IPS DF 6.9 (cell line): ENCODE measurements around the gene NSD1.

Experiments
- DNase-seq: peaks from one replicate; pipeline ENCODE4 v3.0.0-alpha.2; 2013; ENCODE audit warnings: low read depth, low spot score
- H3K27ac ChIP-seq: one replicate; pipeline ENCODE4 v1.5.1; 2013; ENCODE audit warnings: low read length, control low read depth
- H3K27me3 ChIP-seq: 2 replicates; pipeline ENCODE4 v1.6.1; 2013; ENCODE audit warnings: mild to moderate bottlenecking, low read length; ENCODE audit not compliant: control insufficient read depth, insufficient read depth
- H3K36me3 ChIP-seq: 2 replicates; pipeline ENCODE4 v1.6.1; 2013; ENCODE audit warnings: low read length; ENCODE audit not compliant: control insufficient read depth, insufficient read depth
- H3K4me1 ChIP-seq: 2 replicates; pipeline ENCODE4 v1.6.1; 2013; ENCODE audit warnings: low read length; ENCODE audit not compliant: control insufficient read depth, insufficient read depth
- H3K4me3 ChIP-seq: 2 replicates; pipeline ENCODE4 v1.5.1; 2013; ENCODE audit warnings: mild to moderate bottlenecking, low read length
- H3K9me3 ChIP-seq: 2 replicates; pipeline ENCODE4 v1.6.1; 2013; ENCODE audit warnings: low read length, inconsistent platforms; ENCODE audit not compliant: control insufficient read depth, insufficient read depth
- WGBS: extraction: QIAGEN DNeasy Blood & Tissue Kit; methylation state at CpG from one replicate; pipeline ENCODE4 v1.1.7; 2013; ENCODE audit warnings: mixed read lengths, missing lambda C conversion rate; ENCODE audit not compliant: insufficient read length, insufficient coverage; 5-methylcytosine and 5-hydroxymethylcytosine counted together

NSD1 gene, protein sequence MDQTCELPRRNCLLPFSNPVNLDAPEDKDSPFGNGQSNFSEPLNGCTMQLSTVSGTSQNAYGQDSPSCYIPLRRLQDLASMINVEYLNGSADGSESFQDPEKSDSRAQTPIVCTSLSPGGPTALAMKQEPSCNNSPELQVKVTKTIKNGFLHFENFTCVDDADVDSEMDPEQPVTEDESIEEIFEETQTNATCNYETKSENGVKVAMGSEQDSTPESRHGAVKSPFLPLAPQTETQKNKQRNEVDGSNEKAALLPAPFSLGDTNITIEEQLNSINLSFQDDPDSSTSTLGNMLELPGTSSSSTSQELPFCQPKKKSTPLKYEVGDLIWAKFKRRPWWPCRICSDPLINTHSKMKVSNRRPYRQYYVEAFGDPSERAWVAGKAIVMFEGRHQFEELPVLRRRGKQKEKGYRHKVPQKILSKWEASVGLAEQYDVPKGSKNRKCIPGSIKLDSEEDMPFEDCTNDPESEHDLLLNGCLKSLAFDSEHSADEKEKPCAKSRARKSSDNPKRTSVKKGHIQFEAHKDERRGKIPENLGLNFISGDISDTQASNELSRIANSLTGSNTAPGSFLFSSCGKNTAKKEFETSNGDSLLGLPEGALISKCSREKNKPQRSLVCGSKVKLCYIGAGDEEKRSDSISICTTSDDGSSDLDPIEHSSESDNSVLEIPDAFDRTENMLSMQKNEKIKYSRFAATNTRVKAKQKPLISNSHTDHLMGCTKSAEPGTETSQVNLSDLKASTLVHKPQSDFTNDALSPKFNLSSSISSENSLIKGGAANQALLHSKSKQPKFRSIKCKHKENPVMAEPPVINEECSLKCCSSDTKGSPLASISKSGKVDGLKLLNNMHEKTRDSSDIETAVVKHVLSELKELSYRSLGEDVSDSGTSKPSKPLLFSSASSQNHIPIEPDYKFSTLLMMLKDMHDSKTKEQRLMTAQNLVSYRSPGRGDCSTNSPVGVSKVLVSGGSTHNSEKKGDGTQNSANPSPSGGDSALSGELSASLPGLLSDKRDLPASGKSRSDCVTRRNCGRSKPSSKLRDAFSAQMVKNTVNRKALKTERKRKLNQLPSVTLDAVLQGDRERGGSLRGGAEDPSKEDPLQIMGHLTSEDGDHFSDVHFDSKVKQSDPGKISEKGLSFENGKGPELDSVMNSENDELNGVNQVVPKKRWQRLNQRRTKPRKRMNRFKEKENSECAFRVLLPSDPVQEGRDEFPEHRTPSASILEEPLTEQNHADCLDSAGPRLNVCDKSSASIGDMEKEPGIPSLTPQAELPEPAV (N-terminal part only)

GRCh38 chr5:177133096-177133852 lies at the start of gene NSD1:
TSS of gene NSD1 (plus strand) at chr5:177133773. CDS start at chr5:177135104, 1,331 bp downstream.
- WGBS = no CpG with 5 or more reads among the region's 93 CpGs
- Histone ChIP-seq H3K27me3 (no peaks in the 10 kb centered on the region), H3K36me3 (peaks cover 4% of the 10 kb centered on the region; the same call in 1 of the 2 replicates), H3K27ac (no peak within 1 kb of the TSS), H3K4me1 (peaks cover 3% of the 10 kb centered on the region), H3K4me3 (peak within 1 kb of the TSS; percentile 89), H3K9me3 (no peaks in the 10 kb centered on the region)
- DNase-seq = peak; percentile 91

GRCh38 chr5:177084175-177084574 lies 49.4 kb upstream of the NSD1 start:
- Histone ChIP-seq H3K4me1 (no peaks in the 10 kb centered on the region; the same call in none of the 2 replicates), H3K4me3 (no peak overlapping the region), H3K36me3 (no peaks in the 10 kb centered on the region), H3K27me3 (no peaks in the 10 kb centered on the region), H3K9me3 (no peaks in the 10 kb centered on the region), H3K27ac (no peak overlapping the region)
- WGBS = no CpG with 5 or more reads among the region's 4 CpGs
- no peak for DNase-seq

- Histone ChIP-seq H3K9me3 (no peaks in the 10 kb centered on the region), H3K4me3 (no peak overlapping the region), H3K27me3 (no peaks in the 10 kb centered on the region), H3K36me3 (peaks cover 11% of the 10 kb centered on the region), H3K4me1 (no peaks in the 10 kb centered on the region; the same call in none of the 2 replicates), H3K27ac (no peak overlapping the region)
- no CpG with 5 or more reads among the region's 13 CpGs for WGBS
- DNase-seq = peak; percentile 57
These were observed 47.5 kb upstream of the NSD1 start for GRCh38 chr5:177085985-177086653.

DNA sequence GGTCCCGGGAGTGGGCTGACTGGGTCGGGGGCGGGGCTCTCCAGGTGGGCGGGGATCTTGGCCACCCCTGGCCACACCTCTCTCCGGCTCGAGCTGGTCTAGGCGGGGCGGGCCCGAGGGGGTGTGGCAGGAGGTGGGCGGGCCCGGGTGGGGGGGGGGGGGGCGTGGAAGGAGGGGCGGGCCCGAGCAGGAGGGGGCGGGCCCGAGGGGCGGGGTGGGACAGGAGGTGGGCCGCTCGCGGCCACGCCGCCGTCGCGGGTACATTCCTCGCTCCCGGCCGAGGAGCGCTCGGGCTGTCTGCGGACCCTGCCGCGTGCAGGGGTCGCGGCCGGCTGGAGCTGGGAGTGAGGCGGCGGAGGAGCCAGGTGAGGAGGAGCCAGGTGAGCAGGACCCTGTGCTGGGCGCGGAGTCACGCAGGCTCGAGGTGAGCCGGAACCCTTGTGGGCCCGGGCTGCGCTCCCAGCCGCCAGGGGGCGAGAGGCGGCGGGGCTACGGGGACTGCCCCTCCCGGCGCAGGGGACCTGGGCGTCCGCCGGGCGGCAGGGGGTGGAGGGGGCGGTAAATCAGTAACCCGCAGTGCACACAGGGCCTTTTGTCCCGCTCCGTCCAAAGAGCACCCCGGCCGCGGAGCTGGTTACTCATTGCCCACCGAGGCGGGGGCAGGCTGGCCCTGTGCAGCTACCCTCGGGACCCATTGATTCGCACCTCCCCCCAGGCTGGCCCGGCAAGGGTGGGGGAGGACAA lies 46.7 kb upstream of the NSD1 start, which contains the start of gene FGFR4:
TSS of gene FGFR4 (plus strand) at position 262 of the 744 bp plus-strand sequence. CDS start 2,688 bp downstream, outside the sequence.
- peak within 1 kb of the TSS; percentile 84 for H3K4me3 ChIP-seq
- DNase-seq = peak; percentile 58

DNA sequence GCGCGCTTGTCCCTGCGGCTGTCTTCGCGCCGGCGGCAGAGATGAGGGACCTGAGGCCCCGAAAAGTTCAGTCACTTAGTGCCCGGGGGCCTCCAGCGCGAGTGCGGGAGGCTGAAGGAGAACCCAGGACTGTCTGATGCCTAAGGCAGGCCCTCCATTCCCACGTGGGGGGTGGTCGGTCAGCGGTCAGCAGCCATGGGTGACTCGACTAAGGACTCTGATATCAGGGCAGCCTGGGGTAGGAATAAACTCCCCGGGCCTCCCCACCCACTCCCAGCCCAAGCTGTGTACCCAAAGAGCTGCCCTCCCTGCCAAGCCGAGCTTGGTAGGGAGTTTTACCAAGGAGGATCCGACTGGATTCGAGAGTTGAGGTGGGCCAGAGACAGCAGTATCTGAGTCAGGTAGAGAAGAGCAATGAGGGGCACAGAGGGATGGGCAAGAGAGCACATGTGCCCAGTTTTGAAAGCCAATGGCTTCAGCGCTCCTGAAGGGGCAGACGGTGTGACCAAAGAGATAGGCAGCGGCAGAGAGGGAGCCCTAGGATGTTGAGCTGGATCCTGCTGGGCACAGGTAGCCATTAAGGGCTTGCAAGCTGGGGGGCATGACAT lies 46.1 kb upstream of the NSD1 start:
- no CpG with 5 or more reads among the region's 23 CpGs for whole genome bisulfite sequencing
- Histone ChIP-seq H3K4me1 (no peaks in the 10 kb centered on the region; the same call in none of the 2 replicates), H3K36me3 (peaks cover 25% of the 10 kb centered on the region), H3K9me3 (no peaks in the 10 kb centered on the region), H3K27ac (no peak overlapping the region), H3K27me3 (no peaks in the 10 kb centered on the region), H3K4me3 (peak overlapping the region; percentile 84)
- DNase-seq = no peak

More for the DNA sequence above, 46.7 kb upstream of the NSD1 start, which contains the start of gene FGFR4:
- Histone ChIP-seq H3K36me3 (peaks cover 18% of the 10 kb centered on the region), H3K27me3 (no peaks in the 10 kb centered on the region), H3K4me1 (no peaks in the 10 kb centered on the region; the same call in none of the 2 replicates), H3K27ac (no peak within 1 kb of the TSS), H3K9me3 (no peaks in the 10 kb centered on the region)
- WGBS = no CpG with 5 or more reads among the region's 68 CpGs

DNA sequence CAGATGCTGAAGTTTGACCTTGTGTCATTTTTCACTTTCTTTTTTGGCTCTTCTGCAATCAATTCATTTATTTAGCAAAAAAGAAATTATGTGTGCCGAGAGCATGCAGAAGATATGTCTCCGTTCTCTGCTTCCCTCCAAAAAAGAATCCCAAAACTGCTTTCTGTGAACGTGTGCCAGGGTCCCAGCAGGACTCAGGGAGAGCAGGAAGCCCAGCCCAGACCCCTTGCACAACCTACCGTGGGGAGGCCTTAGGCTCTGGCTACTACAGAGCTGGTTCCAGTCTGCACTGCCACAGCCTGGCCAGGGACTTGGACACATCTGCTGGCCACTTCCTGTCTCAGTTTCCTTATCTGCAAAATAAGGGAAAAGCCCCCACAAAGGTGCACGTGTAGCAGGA lies 44.4 kb upstream of the NSD1 start:
- Histone ChIP-seq H3K4me1 (no peaks in the 10 kb centered on the region; the same call in none of the 2 replicates), H3K4me3 (no peak overlapping the region), H3K9me3 (no peaks in the 10 kb centered on the region), H3K27me3 (no peaks in the 10 kb centered on the region), H3K27ac (no peak overlapping the region), H3K36me3 (peaks cover 37% of the 10 kb centered on the region)
- no CpG with 5 or more reads among the region's 5 CpGs for WGBS
- no peak for DNase-seq

- no CpG with 5 or more reads among the region's 21 CpGs for WGBS
- Histone ChIP-seq H3K4me3 (no peak overlapping the region), H3K27ac (no peak overlapping the region), H3K36me3 (peaks cover 40% of the 10 kb centered on the region), H3K4me1 (no peaks in the 10 kb centered on the region; the same call in none of the 2 replicates), H3K9me3 (no peaks in the 10 kb centered on the region), H3K27me3 (no peaks in the 10 kb centered on the region)
- no peak for DNase-seq
These were observed 43.5 kb upstream of the NSD1 start for GRCh38 chr5:177089825-177090641.

- Histone ChIP-seq H3K9me3 (no peaks in the 10 kb centered on the region), H3K36me3 (peaks cover 45% of the 10 kb centered on the region), H3K27me3 (no peaks in the 10 kb centered on the region), H3K4me3 (no peak overlapping the region), H3K4me1 (no peaks in the 10 kb centered on the region; the same call in none of the 2 replicates), H3K27ac (no peak overlapping the region)
- WGBS = no CpG with 5 or more reads among the region's 13 CpGs
- DNase-seq = no peak
These were observed 42.8 kb upstream of the NSD1 start for GRCh38 chr5:177090813-177091212.
